ENCODE measurements around the gene IL19. TPM values are rescaled to one million over a fixed set of nuclear protein-coding genes. Genes with fewer than 3 reads are reported as not detected.

IL19 gene
- total RNA-seq, 1 experiment from 2014 or later: not detected

GRCh38 chr1:206859082-206859521, 88.5 kb downstream of the IL19 start:
- Histone ChIP-seq H3K4ac (ENCODE audit: low read depth, low read length) (no peak overlapping the region), H3K79me2 (ENCODE audit: insufficient read depth, low read length) (no peaks in the 10 kb centered on the region), H2AK5ac (ENCODE audit: insufficient read length, low read length) (no peak overlapping the region), H3K23me2 (ENCODE audit: insufficient read length, low read depth, low read length, poor library complexity, severe bottlenecking) (no peaks in the 10 kb centered on the region), H3T11ph (ENCODE audit: low read length) (no peak overlapping the region), H3K14ac (ENCODE audit: insufficient read depth, low read length) (no peak overlapping the region), H2BK15ac (ENCODE audit: low read depth, low read length) (no peak overlapping the region), H3K79me1 (ENCODE audit: insufficient read depth, low read depth, low read length, poor library complexity, severe bottlenecking) (no peaks in the 10 kb centered on the region), H3K27me3 (ENCODE audit: insufficient read depth, low read length) (no peaks in the 10 kb centered on the region), H3K23ac (ENCODE audit: insufficient read length, low read depth, low read length) (no peak overlapping the region), H3K4me1 (ENCODE audit: insufficient read depth, low read length) (no peaks in the 10 kb centered on the region), H2BK120ac (ENCODE audit: low read depth, low read length, poor library complexity, severe bottlenecking) (no peak overlapping the region), H3K56ac (ENCODE audit: insufficient read length, low read depth, low read length) (no peak overlapping the region), H2AFZ (ENCODE audit: low read length) (no peak overlapping the region), H3K18ac (ENCODE audit: insufficient read length, low read depth, low read length) (no peak overlapping the region), H2BK20ac (ENCODE audit: low read depth, low read length, poor library complexity, severe bottlenecking) (no peak overlapping the region), H3K27ac (ENCODE audit: insufficient read length, low read depth, low read length) (no peak overlapping the region), H2BK12ac (ENCODE audit: insufficient read length, low read depth, low read length) (no peak overlapping the region), H4K5ac (ENCODE audit: insufficient read length, low read depth, low read length) (no peak overlapping the region), H3K4me2 (ENCODE audit: insufficient read depth, insufficient read length, low read length) (no peak overlapping the region), H4K20me1 (ENCODE audit: control insufficient read depth, insufficient read depth, insufficient read length) (no peaks in the 10 kb centered on the region), H4K8ac (replicated peaks; ENCODE audit: insufficient read length, low read depth, low read length) (no peak overlapping the region), H3K9ac (ENCODE audit: extremely low read depth, insufficient read length, low read length) (no peak overlapping the region), H4K91ac (ENCODE audit: insufficient read length, low read depth, low read length) (no peak overlapping the region), H2BK5ac (ENCODE audit: insufficient read length, low read length) (no peak overlapping the region), H3K9me3 (ENCODE audit: control insufficient read depth, low read depth, low read length) (no peaks in the 10 kb centered on the region)
- peaks cover 0 to 2% of the 10 kb centered on the region in 2 experiments; a peak in 2 of 4 replicates for H3K4me1 Mint-ChIP-seq
- H3K27me3 Mint-ChIP-seq (ENCODE audit: low read depth): peaks cover 33% of the 10 kb centered on the region
- TF ChIP-seq CTCF (conservative IDR thresholded peaks at IDR 0.05): no peak
- H3K27ac Mint-ChIP-seq: no peak overlapping the region
- DNase-seq: no peak
- peaks cover 0 to 4% of the 10 kb centered on the region in 2 experiments; a peak in 1 of 5 replicates for H3K9me3 Mint-ChIP-seq
- no peaks in the 10 kb centered on the region for H3K36me3 Mint-ChIP-seq (ENCODE audit: insufficient read depth in 1 of 3, low read depth in 3 of 3)
- H3K4me3 Mint-ChIP-seq: no peak overlapping the region
- no CpG with 5 or more reads among the region's 5 CpGs for WGBS (ENCODE audit: extremely low coverage, insufficient read length, low lambda C conversion rate)

Measured in H9 (cell line).